HG03432 (cell line): Measurements from ENCODE around the gene RPS6KA2.
A peak's percentile ranks its signal among the peaks of the same experiment; 100 is the strongest.

Experiments used
- ATAC-seq: cut with Tn5 transposase; IDR thresholded peaks from one replicate; pipeline ENCODE4 v1.9.1; 2021; ENCODE audit warnings: mild to moderate bottlenecking, moderate library complexity; ENCODE audit not compliant: unreplicated experiment

RPS6KA2 gene

GRCh38 chr6:166627033-166627874, at the start of gene RPS6KA2:
TSS of gene RPS6KA2 (minus strand) at chr6:166627251. CDS start at chr6:166627019, 232 bp downstream.
- peak; percentile 92 for ATAC-seq

- ATAC-seq = no peak
Measured at GRCh38 chr6:166676270-166676860, 49.3 kb upstream of the RPS6KA2 start.

- ATAC-seq = no peak
Measured at GRCh38 chr6:166675736-166676135, 48.7 kb upstream of the RPS6KA2 start.

- no peak for ATAC-seq
Measured at GRCh38 chr6:166673309-166673708, 46.3 kb upstream of the RPS6KA2 start.

- no peak for ATAC-seq
Measured at GRCh38 chr6:166672624-166673206, 45.7 kb upstream of the RPS6KA2 start.

- ATAC-seq = no peak
Measured at GRCh38 chr6:166672146-166672545, 45.1 kb upstream of the RPS6KA2 start.

GRCh38 chr6:166671434-166672081, 44.5 kb upstream of the RPS6KA2 start:
- ATAC-seq = no peak

GRCh38 chr6:166670894-166671293, 43.8 kb upstream of the RPS6KA2 start:
- ATAC-seq = no peak

GRCh38 chr6:166670013-166670412, 43.0 kb upstream of the RPS6KA2 start:
- ATAC-seq = no peak

- no peak for ATAC-seq
Measured at GRCh38 chr6:166667796-166668610, 41.0 kb upstream of the RPS6KA2 start.

GRCh38 chr6:166664135-166664534, 37.1 kb upstream of the RPS6KA2 start:
- ATAC-seq = no peak

- ATAC-seq = no peak
Measured at GRCh38 chr6:166663568-166663967, 36.5 kb upstream of the RPS6KA2 start.

- ATAC-seq = no peak
Measured at GRCh38 chr6:166662690-166663089, 35.6 kb upstream of the RPS6KA2 start.

- ATAC-seq = no peak
Measured at GRCh38 chr6:166661327-166662085, 34.5 kb upstream of the RPS6KA2 start.

GRCh38 chr6:166660157-166660688, 33.2 kb upstream of the RPS6KA2 start:
- no peak for ATAC-seq

GRCh38 chr6:166659581-166659980, 32.5 kb upstream of the RPS6KA2 start:
- no peak for ATAC-seq

- no peak for ATAC-seq
Measured at GRCh38 chr6:166658792-166659150, 31.7 kb upstream of the RPS6KA2 start.

- no peak for ATAC-seq
Measured at GRCh38 chr6:166658115-166658791, 31.2 kb upstream of the RPS6KA2 start.

- no peak for ATAC-seq
Measured at GRCh38 chr6:166657531-166657930, 30.5 kb upstream of the RPS6KA2 start.
